Measurements from ENCODE around the gene PGC. TPM values are rescaled to one million over a fixed set of nuclear protein-coding genes. Genes with fewer than 3 reads are reported as not detected.

PGC gene
- total RNA-seq, 1 donor from 2014 or later: not detected

- H3K27ac Mint-ChIP-seq (ENCODE audit: unreplicated experiment): no peak within 1 kb of the TSS
- H3K4me1 Mint-ChIP-seq (ENCODE audit: low read depth, unreplicated experiment): peaks cover 7% of the 10 kb centered on the region
- no peaks in the 10 kb centered on the region for H3K36me3 Mint-ChIP-seq (ENCODE audit: unreplicated experiment)
- TF ChIP-seq, protein P1, sequence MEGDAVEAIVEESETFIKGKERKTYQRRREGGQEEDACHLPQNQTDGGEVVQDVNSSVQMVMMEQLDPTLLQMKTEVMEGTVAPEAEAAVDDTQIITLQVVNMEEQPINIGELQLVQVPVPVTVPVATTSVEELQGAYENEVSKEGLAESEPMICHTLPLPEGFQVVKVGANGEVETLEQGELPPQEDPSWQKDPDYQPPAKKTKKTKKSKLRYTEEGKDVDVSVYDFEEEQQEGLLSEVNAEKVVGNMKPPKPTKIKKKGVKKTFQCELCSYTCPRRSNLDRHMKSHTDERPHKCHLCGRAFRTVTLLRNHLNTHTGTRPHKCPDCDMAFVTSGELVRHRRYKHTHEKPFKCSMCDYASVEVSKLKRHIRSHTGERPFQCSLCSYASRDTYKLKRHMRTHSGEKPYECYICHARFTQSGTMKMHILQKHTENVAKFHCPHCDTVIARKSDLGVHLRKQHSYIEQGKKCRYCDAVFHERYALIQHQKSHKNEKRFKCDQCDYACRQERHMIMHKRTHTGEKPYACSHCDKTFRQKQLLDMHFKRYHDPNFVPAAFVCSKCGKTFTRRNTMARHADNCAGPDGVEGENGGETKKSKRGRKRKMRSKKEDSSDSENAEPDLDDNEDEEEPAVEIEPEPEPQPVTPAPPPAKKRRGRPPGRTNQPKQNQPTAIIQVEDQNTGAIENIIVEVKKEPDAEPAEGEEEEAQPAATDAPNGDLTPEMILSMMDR (IDR thresholded peaks at IDR 0.05; ENCODE audit: partially characterized antibody, unreplicated experiment): no peak
- H3K9me3 Mint-ChIP-seq (ENCODE audit: unreplicated experiment): no peaks in the 10 kb centered on the region
- H3K27me3 Mint-ChIP-seq (ENCODE audit: unreplicated experiment): peaks cover 14% of the 10 kb centered on the region
- peak within 1 kb of the TSS; percentile 89 for H3K4me3 Mint-ChIP-seq (ENCODE audit: unreplicated experiment)
- peak; percentile 46 for DNase-seq
Observed at GRCh38 chr6:41780551-41781365, 33.6 kb upstream of the PGC start, which contains the start of gene PRICKLE4. PRICKLE4 (plus strand) TSS chr6:41780782; CDS start chr6:41783474, 2,692 bp downstream.

DNA sequence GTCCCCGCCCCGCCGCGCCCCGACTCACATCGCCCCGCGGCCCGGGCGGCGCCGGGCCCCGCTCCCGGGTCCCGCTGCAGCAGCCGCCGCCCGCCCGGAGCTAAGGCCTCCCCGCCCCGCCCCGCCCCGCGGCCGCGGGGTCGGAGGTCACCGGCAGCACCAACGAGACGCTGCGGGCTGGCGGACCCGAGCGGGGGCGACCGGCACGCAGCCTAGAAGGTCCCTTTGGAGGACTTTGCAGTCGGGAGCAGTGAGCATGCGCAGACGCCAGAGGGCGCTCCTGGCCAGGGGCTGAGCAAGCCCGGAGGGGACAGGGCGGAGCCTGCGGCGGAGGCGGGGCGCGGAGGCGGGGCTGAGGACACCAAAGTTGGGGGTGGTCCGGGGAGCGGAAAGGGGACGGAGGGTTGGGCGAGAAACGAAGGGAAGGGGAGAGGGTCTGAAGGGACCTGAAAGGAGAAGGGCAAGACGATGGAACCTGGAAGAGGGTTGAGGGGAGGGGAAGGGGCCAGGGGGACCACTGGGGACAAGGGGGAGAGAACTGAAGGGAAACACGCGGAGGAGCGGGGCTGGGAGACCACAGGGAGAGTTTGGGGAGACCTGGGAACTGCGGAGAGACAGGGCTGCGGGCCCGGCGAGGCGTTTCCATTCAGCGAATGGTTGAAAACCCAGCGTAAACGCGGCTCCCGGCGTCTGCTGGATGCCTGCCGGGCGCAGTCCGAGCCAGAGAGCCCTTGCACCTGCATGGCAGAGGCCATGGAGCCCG, 32.8 kb upstream of the PGC start, which contains the start of gene FRS3:
FRS3 (minus strand) TSS at position 113 of the 763 bp plus-strand sequence. CDS start 2,913 bp downstream, outside the sequence.
- TF ChIP-seq, protein P1 (IDR thresholded peaks at IDR 0.05; ENCODE audit: partially characterized antibody, unreplicated experiment): peak; percentile 90
- Mint-ChIP-seq H3K27ac (ENCODE audit: unreplicated experiment) (peak within 1 kb of the TSS; percentile 59), H3K27me3 (ENCODE audit: unreplicated experiment) (peaks cover 11% of the 10 kb centered on the region), H3K9me3 (ENCODE audit: unreplicated experiment) (no peaks in the 10 kb centered on the region), H3K36me3 (ENCODE audit: unreplicated experiment) (no peaks in the 10 kb centered on the region), H3K4me3 (ENCODE audit: unreplicated experiment) (peak within 1 kb of the TSS; percentile 96), H3K4me1 (ENCODE audit: low read depth, unreplicated experiment) (peaks cover 7% of the 10 kb centered on the region)
- DNase-seq: peak; percentile 99

DNA sequence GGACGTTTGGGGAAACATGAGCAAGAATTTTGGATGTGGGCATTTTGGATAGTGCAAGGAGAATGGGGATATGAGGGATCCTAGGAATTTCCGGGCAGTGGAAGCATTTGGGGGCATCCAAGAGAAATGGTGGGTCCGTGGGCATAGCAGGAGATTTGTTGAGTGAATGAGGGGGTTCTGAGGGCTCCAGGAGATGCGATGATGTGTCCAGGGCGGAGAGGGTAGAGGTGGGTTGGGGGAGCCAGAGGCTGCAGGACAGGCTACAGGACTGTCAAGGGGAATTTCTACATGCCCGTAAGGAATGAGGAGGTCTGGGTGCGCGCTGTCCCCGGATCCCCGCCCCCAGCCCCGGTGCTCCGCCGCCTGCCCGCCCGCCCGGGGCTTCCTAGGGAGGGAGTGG, 32.1 kb upstream of the PGC start:
- H3K27ac Mint-ChIP-seq (ENCODE audit: unreplicated experiment): peak overlapping the region; percentile 59
- H3K27me3 Mint-ChIP-seq (ENCODE audit: unreplicated experiment): peaks cover 9% of the 10 kb centered on the region
- no peaks in the 10 kb centered on the region for H3K9me3 Mint-ChIP-seq (ENCODE audit: unreplicated experiment)
- H3K36me3 Mint-ChIP-seq (ENCODE audit: unreplicated experiment): no peaks in the 10 kb centered on the region
- peaks cover 7% of the 10 kb centered on the region for H3K4me1 Mint-ChIP-seq (ENCODE audit: low read depth, unreplicated experiment)
- peak overlapping the region; percentile 96 for H3K4me3 Mint-ChIP-seq (ENCODE audit: unreplicated experiment)
- no peak for DNase-seq
- TF ChIP-seq, protein P1 (IDR thresholded peaks at IDR 0.05; ENCODE audit: partially characterized antibody, unreplicated experiment): no peak

GRCh38 chr6:41778895-41779294, 31.7 kb upstream of the PGC start:
- no peak for DNase-seq
- H3K36me3 Mint-ChIP-seq (ENCODE audit: unreplicated experiment): no peaks in the 10 kb centered on the region
- H3K4me1 Mint-ChIP-seq (ENCODE audit: low read depth, unreplicated experiment): peaks cover 7% of the 10 kb centered on the region
- H3K27ac Mint-ChIP-seq (ENCODE audit: unreplicated experiment): peak overlapping the region; percentile 59
- TF ChIP-seq, protein P1 (IDR thresholded peaks at IDR 0.05; ENCODE audit: partially characterized antibody, unreplicated experiment): no peak
- H3K4me3 Mint-ChIP-seq (ENCODE audit: unreplicated experiment): peak overlapping the region; percentile 96
- peaks cover 7% of the 10 kb centered on the region for H3K27me3 Mint-ChIP-seq (ENCODE audit: unreplicated experiment)
- no peaks in the 10 kb centered on the region for H3K9me3 Mint-ChIP-seq (ENCODE audit: unreplicated experiment)
